Smooth muscle cell (in vitro differentiated cells): ENCODE measurements around the gene DDX4. TPM values are rescaled to one million over a fixed set of nuclear protein-coding genes. Genes with fewer than 3 reads are reported as not detected.

Experiments used
- DNase-seq: peaks from one replicate; lab custom pipeline; 2025; ENCODE audit not compliant: unreplicated experiment; lab: John Stamatoyannopoulos, UW
- H2AFZ ChIP-seq: fragments of 200-600 bp; sonication (generic); 2 replicates; pipeline ENCODE4 v1.6.0; 2016; ENCODE audit warnings: antibody characterized with exemption, low read depth, mild to moderate bottlenecking
- H3F3A ChIP-seq: fragments of 200-600 bp; sonication (generic); 2 replicates; pipeline ENCODE4 v1.6.0; 2017; ENCODE audit warnings: antibody characterized with exemption, low read depth
- H3K27ac ChIP-seq: fragments of 200-600 bp; sonication (generic); 2 replicates; pipeline ENCODE4 v1.5.1; 2016; ENCODE audit warnings: low read depth, mild to moderate bottlenecking
- H3K27me3 ChIP-seq: fragments of 200-600 bp; sonication (generic); 2 replicates; pipeline ENCODE4 v1.6.1; 2016; ENCODE audit warnings: low read depth, mild to moderate bottlenecking
- H3K36me3 ChIP-seq: fragments of 200-600 bp; sonication (generic); 2 replicates; pipeline ENCODE4 v1.5.1; 2016; ENCODE audit warnings: low read depth
- H3K4me1 ChIP-seq: fragments of 200-600 bp; sonication (generic); 2 replicates; pipeline ENCODE4 v1.5.1; 2016; ENCODE audit warnings: low read depth
- H3K4me2 ChIP-seq: fragments of 200-600 bp; sonication (generic); 2 replicates; pipeline ENCODE4 v1.6.0; 2016; ENCODE audit warnings: mild to moderate bottlenecking
- H3K4me3 ChIP-seq: fragments of 200-600 bp; sonication (generic); 2 replicates; pipeline ENCODE4 v1.5.1; 2016; ENCODE audit warnings: mild to moderate bottlenecking
- H3K79me2 ChIP-seq: fragments of 200-600 bp; sonication (generic); 2 replicates; pipeline ENCODE4 v1.6.0; 2016; ENCODE audit warnings: low read depth, mild to moderate bottlenecking
- H3K9ac ChIP-seq: fragments of 200-600 bp; sonication (generic); 2 replicates; pipeline ENCODE4 v1.6.0; 2016; ENCODE audit warnings: low read depth
- H3K9me3 ChIP-seq: fragments of 200-600 bp; sonication (generic); replicated peaks from 2 replicates; pipeline ENCODE4 v1.5.1; 2016; ENCODE audit warnings: low read depth
- H4K20me1 ChIP-seq: fragments of 200-600 bp; sonication (generic); 2 replicates; pipeline ENCODE4 v1.6.0; 2016; ENCODE audit warnings: low read depth
- WGBS: methylation state at CpG from one replicate; pipeline ENCODE4 v1.1.7; 2016; ENCODE audit warnings: low lambda C conversion rate; 5-methylcytosine and 5-hydroxymethylcytosine counted together
- polyA plus RNA-seq: library from polyadenylated mRNA; unstranded; fragments of >200 nt; fragmentation: Nextera tagmentation; extraction: Ambion mirVana; gene quantifications from 2 replicates; pipeline ENCODE4 v1.2.1, GENCODE V29; 2016
- total RNA-seq: library from RNA; depleted of rRNA; stranded (reverse); fragments of >200 nt; gene quantifications from 2 replicates; pipeline ENCODE4 v1.2.3, GENCODE V29; 2014
- TF ChIP-seq, protein P1 (sequence below): fragments of 200-600 bp; sonication (generic); IDR thresholded peaks from 2 replicates; pipeline ENCODE4 v1.5.1; 2017; ENCODE audit warnings: borderline replicate concordance, mild to moderate bottlenecking, antibody characterized with exemption; ENCODE audit not compliant: insufficient read depth, poor library complexity, severe bottlenecking

Gene DDX4
- total and polyA plus RNA-seq, 2 experiments from 2014 or later = 0.09 TPM; not detected in 1

- H3K4me2 ChIP-seq = no peak overlapping the region
These were observed 3.2 kb upstream of the DDX4 start for GRCh38 chr5:55734658-55735057.

DNA sequence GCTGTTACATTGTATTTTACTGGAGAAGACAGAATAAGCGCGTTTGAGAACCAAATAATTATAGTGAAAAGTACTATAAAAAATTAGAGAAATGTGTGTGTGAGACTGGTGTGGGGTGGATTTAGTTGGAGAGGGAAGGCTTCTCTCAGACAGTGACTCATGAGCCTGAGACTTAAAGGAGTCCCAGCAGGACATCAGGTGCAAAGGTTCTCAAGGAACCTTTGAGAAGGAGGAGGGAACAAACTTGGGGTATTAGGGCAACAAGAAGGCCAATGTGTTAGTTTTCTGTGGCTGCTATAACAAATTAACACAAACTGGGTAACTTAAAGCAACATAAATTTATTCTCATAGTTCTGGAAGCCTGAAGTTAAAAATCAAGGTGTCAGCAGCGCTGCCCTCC, 4.9 kb downstream of the DDX4 start:
- Histone ChIP-seq H3K27ac (no peak overlapping the region), H3K9me3 (no peaks in the 10 kb centered on the region), H3K79me2 (no peaks in the 10 kb centered on the region), H4K20me1 (no peaks in the 10 kb centered on the region), H3K4me1 (no peaks in the 10 kb centered on the region), H2AFZ (no peak overlapping the region), H3K4me3 (no peak overlapping the region), H3K4me2 (no peak overlapping the region), H3F3A (no peaks in the 10 kb centered on the region), H3K36me3 (no peaks in the 10 kb centered on the region), H3K27me3 (no peaks in the 10 kb centered on the region), H3K9ac (no peak overlapping the region)
- WGBS = 87% methylated on average over 3 of the region's 3 CpGs
- TF ChIP-seq, protein P1, sequence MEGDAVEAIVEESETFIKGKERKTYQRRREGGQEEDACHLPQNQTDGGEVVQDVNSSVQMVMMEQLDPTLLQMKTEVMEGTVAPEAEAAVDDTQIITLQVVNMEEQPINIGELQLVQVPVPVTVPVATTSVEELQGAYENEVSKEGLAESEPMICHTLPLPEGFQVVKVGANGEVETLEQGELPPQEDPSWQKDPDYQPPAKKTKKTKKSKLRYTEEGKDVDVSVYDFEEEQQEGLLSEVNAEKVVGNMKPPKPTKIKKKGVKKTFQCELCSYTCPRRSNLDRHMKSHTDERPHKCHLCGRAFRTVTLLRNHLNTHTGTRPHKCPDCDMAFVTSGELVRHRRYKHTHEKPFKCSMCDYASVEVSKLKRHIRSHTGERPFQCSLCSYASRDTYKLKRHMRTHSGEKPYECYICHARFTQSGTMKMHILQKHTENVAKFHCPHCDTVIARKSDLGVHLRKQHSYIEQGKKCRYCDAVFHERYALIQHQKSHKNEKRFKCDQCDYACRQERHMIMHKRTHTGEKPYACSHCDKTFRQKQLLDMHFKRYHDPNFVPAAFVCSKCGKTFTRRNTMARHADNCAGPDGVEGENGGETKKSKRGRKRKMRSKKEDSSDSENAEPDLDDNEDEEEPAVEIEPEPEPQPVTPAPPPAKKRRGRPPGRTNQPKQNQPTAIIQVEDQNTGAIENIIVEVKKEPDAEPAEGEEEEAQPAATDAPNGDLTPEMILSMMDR = no peak
- no peak for DNase-seq

More at GRCh38 chr5:55734658-55735057, 3.2 kb upstream of the DDX4 start:
- DNase-seq = no peak
- Histone ChIP-seq H3K9me3 (no peaks in the 10 kb centered on the region), H3K36me3 (no peaks in the 10 kb centered on the region), H3K79me2 (no peaks in the 10 kb centered on the region), H2AFZ (no peak overlapping the region), H3K27me3 (no peaks in the 10 kb centered on the region), H3F3A (no peaks in the 10 kb centered on the region), H3K4me1 (no peaks in the 10 kb centered on the region), H3K27ac (no peak overlapping the region), H4K20me1 (no peaks in the 10 kb centered on the region), H3K4me3 (no peak overlapping the region), H3K9ac (no peak overlapping the region)
- TF ChIP-seq, protein P1 = no peak
- 95% methylated on average over 1 of the region's 1 CpG for WGBS

- Histone ChIP-seq H3K27ac (no peak overlapping the region), H3K9me3 (no peaks in the 10 kb centered on the region), H3K4me1 (no peaks in the 10 kb centered on the region), H4K20me1 (no peaks in the 10 kb centered on the region), H2AFZ (no peak overlapping the region), H3K27me3 (peaks cover 8% of the 10 kb centered on the region), H3F3A (no peaks in the 10 kb centered on the region), H3K4me2 (no peak overlapping the region), H3K36me3 (no peaks in the 10 kb centered on the region), H3K4me3 (no peak overlapping the region), H3K79me2 (no peaks in the 10 kb centered on the region), H3K9ac (no peak overlapping the region)
- TF ChIP-seq, protein P1 = no peak
- DNase-seq = no peak
- 79% methylated on average over 2 of the region's 2 CpGs for WGBS
These were observed 10.0 kb downstream of the DDX4 start for GRCh38 chr5:55747778-55748318.

DNA sequence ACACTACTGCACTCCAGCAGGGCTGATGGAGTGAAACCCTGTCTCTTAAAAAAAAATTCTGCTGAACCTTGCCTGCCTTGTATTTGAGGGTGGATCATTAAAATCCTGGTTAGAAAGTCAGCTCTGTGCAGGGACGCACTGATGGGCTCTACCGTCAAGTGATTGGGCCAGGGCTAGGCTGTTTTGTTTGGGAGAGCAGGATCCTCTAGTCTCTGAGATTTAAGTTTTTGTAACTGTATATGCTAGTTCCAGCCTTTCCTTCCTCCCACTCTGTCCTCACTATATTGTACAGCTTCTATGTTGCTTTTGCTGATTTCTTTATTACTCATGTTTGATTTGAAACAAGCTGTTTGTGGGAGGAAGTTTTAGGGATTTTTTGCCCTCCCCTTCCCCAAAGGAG, 11.5 kb downstream of the DDX4 start:
- TF ChIP-seq, protein P1 = no peak
- Histone ChIP-seq H3K4me3 (no peak overlapping the region), H3K9me3 (no peaks in the 10 kb centered on the region), H3K4me1 (no peaks in the 10 kb centered on the region), H3K4me2 (no peak overlapping the region), H4K20me1 (no peaks in the 10 kb centered on the region), H3K79me2 (no peaks in the 10 kb centered on the region), H3K27ac (no peak overlapping the region), H2AFZ (no peak overlapping the region), H3K36me3 (no peaks in the 10 kb centered on the region), H3F3A (no peaks in the 10 kb centered on the region), H3K9ac (no peak overlapping the region), H3K27me3 (peaks cover 8% of the 10 kb centered on the region)
- no peak for DNase-seq
- WGBS = 73% methylated on average over 2 of the region's 2 CpGs
